HepG2 (cell line): Measurements from ENCODE around the gene IL12A. TPM values are rescaled to one million over a fixed set of nuclear protein-coding genes. Genes with fewer than 3 reads are reported as not detected.
A peak's percentile ranks its signal among the peaks of the same experiment; 100 is the strongest.

ENCODE experiments used
- AHDC1 ChIP-seq: sonication (generic); formaldehyde crosslinking; IDR thresholded peaks from 2 replicates; pipeline ENCODE4 v1.5.1; 2020; ENCODE audit warnings: mild to moderate bottlenecking, missing genetic modification reagents, borderline replicate concordance
- ATF1 ChIP-seq: IDR thresholded peaks from 2 replicates; pipeline ENCODE4 v1.6.1; 2016; ENCODE audit warnings: mild to moderate bottlenecking, control low read depth
- BCL6 ChIP-seq: IDR thresholded peaks from 2 replicates; pipeline ENCODE4 v1.6.1; 2016; ENCODE audit warnings: missing genetic modification reagents, missing compliant biosample characterization
- HNF1A ChIP-seq, 2 experiments: sonication (generic) in 1 of 2; formaldehyde crosslinking in 1 of 2; IDR thresholded peaks; 2 replicates each; pipeline versions ENCODE4 v1.4.0 to v1.6.1; 2016 to 2020; ENCODE audit warnings: borderline replicate concordance in 1 of 2, low read depth in 1 of 2, mild to moderate bottlenecking in 1 of 2, missing genetic modification reagents in 1 of 2
- IKZF5 ChIP-seq: IDR thresholded peaks from 2 replicates; pipeline ENCODE4 v1.6.1; 2018; ENCODE audit warnings: missing genetic modification reagents, mild to moderate bottlenecking, missing compliant biosample characterization
- KDM2A ChIP-seq: sonication (generic); formaldehyde crosslinking; IDR thresholded peaks from 2 replicates; pipeline ENCODE4 v1.4.0; 2020; ENCODE audit warnings: low read depth, missing genetic modification reagents, borderline replicate concordance
- MED13 ChIP-seq: sonication (generic); formaldehyde crosslinking; IDR thresholded peaks from 2 replicates; pipeline ENCODE4 v1.5.0; 2020; ENCODE audit warnings: missing genetic modification reagents
- MYC ChIP-seq: sonication (generic); formaldehyde crosslinking; IDR thresholded peaks from 2 replicates; pipeline ENCODE4 v1.9.0; 2021; ENCODE audit warnings: missing genetic modification reagents, borderline replicate concordance
- NBN ChIP-seq: fragments of 450-650 bp; conservative IDR thresholded peaks from 2 replicates; pipeline ENCODE4 v1.6.1; 2017
- RCOR2 ChIP-seq: IDR thresholded peaks from 2 replicates; pipeline ENCODE4 v1.6.1; 2016; ENCODE audit warnings: missing biosample characterization, missing genetic modification reagents
- TRAFD1 ChIP-seq: sonication (generic); formaldehyde crosslinking; IDR thresholded peaks from 2 replicates; pipeline ENCODE4 v1.5.1; 2020; ENCODE audit warnings: missing genetic modification reagents, mild to moderate bottlenecking, borderline replicate concordance
- YEATS4 ChIP-seq: sonication (generic); formaldehyde crosslinking; IDR thresholded peaks from 2 replicates; pipeline ENCODE4 v1.4.0; 2020; ENCODE audit warnings: missing genetic modification reagents, borderline replicate concordance
- ZFY ChIP-seq: sonication (generic); formaldehyde crosslinking; IDR thresholded peaks from 2 replicates; pipeline ENCODE4 v1.4.0; 2020; ENCODE audit warnings: missing genetic modification reagents
- ZNF275 ChIP-seq: sonication (generic); formaldehyde crosslinking; IDR thresholded peaks from 2 replicates; pipeline ENCODE4 v1.8.0; 2022; ENCODE audit warnings: missing genetic modification reagents, mild to moderate bottlenecking, inconsistent platforms, borderline replicate concordance
- ZNF343 ChIP-seq: sonication (generic); formaldehyde crosslinking; IDR thresholded peaks from 2 replicates; pipeline ENCODE4 v1.4.0; 2020; ENCODE audit warnings: mild to moderate bottlenecking, missing genetic modification reagents
- ZSCAN22 ChIP-seq: sonication (generic); formaldehyde crosslinking; IDR thresholded peaks from 2 replicates; pipeline ENCODE4 v1.4.0; 2020; ENCODE audit warnings: mild to moderate bottlenecking, missing genetic modification reagents
- polyA plus RNA-seq, 8 experiments: library from polyadenylated mRNA; depleted of rRNA in 3 of 8; stranded (reverse) in 7 of 8; unstranded in 1 of 8; fragments of >200 nt; fragmentation: Illumina TruSeq in 4 of 8; extraction: Trizol in 4 of 8; gene quantifications; 2 replicates each; pipeline versions ENCODE4 v1.2.1 to v1.2.3, GENCODE V29; 2011 to 2016; ENCODE audit warnings: low read depth in 4 of 8, missing spikeins in 1 of 8, mixed read lengths in 1 of 8; ENCODE audit not compliant: insufficient read depth in 1 of 8
- total RNA-seq, 5 experiments: library from RNA; depleted of rRNA; stranded (reverse); fragments of >200 nt; fragmentation: Illumina TruSeq; extraction: Trizol; gene quantifications; 2 replicates each; pipeline ENCODE4 v1.2.3, GENCODE V29; 2016; ENCODE audit warnings: low read depth in 1 of 5

IL12A gene
- total and polyA plus RNA-seq, 2 of the 13 experiments (the other 11 are each of a cell fraction or from before 2014, with no cell fraction given), result 0.36 to 1.1 TPM

- TF ChIP-seq TRAFD1 (CRISPR knock-in tag) (no peak), AHDC1 (peak; percentile 91; the same call in 1 of the 2 replicates), NBN (no peak), ZNF343 (no peak), RCOR2 (CRISPR knock-in tag) (no peak), MYC (CRISPR knock-in tag) (no peak), YEATS4 (CRISPR knock-in tag) (no peak), HNF1A (IDR thresholded peaks at IDR 0.05; ENCODE audit: low read depth) (no peak), HNF1A (CRISPR knock-in tag; IDR thresholded peaks at IDR 0.05; ENCODE audit: borderline replicate concordance) (no peak), MED13 (CRISPR knock-in tag) (no peak), ZFY (0 out of 2 replicates have a peak, but pooled peaks have one; percentile 24), BCL6 (peak; percentile 12; the same call in 1 of the 2 replicates), KDM2A (CRISPR knock-in tag) (no peak), ZNF275 (no peak), ATF1 (CRISPR knock-in tag) (no peak), IKZF5 (CRISPR knock-in tag) (0 out of 2 replicates have a peak, but pooled peaks have one; percentile 46), ZSCAN22 (CRISPR knock-in tag) (no peak)
Measured at GRCh38 chr3:159978353-159978752, 10.3 kb upstream of the IL12A start (continued).
